GM12865 (cell line): ENCODE data around the gene LLPH.

Experiments
- DNase-seq: peaks from one replicate; pipeline ENCODE4 v3.0.0; 2010; ENCODE audit warnings: low read depth
- H3K4me3 ChIP-seq: 2 replicates; pipeline ENCODE4 v1.5.1; 2011; ENCODE audit warnings: mild to moderate bottlenecking, low read depth, low read length, control low read depth
- TF ChIP-seq, protein P1 (sequence below): IDR thresholded peaks from 2 replicates; pipeline ENCODE4 v1.5.1; 2011; ENCODE audit warnings: low read length, control low read depth, low read depth, inconsistent platforms; ENCODE audit not compliant: insufficient read depth; ENCODE audit errors: missing control alignments

LLPH gene

GRCh38 chr12:66115071-66115600, 15.4 kb downstream of the LLPH start:
- no peak for DNase-seq
- TF ChIP-seq, protein P1, sequence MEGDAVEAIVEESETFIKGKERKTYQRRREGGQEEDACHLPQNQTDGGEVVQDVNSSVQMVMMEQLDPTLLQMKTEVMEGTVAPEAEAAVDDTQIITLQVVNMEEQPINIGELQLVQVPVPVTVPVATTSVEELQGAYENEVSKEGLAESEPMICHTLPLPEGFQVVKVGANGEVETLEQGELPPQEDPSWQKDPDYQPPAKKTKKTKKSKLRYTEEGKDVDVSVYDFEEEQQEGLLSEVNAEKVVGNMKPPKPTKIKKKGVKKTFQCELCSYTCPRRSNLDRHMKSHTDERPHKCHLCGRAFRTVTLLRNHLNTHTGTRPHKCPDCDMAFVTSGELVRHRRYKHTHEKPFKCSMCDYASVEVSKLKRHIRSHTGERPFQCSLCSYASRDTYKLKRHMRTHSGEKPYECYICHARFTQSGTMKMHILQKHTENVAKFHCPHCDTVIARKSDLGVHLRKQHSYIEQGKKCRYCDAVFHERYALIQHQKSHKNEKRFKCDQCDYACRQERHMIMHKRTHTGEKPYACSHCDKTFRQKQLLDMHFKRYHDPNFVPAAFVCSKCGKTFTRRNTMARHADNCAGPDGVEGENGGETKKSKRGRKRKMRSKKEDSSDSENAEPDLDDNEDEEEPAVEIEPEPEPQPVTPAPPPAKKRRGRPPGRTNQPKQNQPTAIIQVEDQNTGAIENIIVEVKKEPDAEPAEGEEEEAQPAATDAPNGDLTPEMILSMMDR, result no peak
- H3K4me3 ChIP-seq, result no peak overlapping the region

DNA sequence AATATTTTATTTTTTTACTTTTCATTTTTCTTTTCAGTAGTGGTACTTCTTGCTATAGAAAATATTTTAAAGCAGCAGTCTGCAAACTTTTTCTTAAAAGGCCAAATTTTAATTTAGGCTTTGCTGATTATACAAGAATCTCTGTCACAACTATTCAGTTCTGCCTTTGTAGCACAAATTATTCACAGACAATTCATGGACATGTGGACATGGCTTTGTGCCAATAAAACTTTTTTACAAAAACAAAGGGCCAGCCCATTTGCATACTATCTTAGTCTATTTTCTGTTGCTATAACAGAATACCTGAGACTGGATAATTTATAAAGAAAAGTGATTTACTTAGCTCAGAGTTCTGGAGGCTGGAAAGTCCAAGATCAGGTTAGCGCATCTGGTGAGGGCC, 17.1 kb downstream of the LLPH start:
- TF ChIP-seq, protein P1, result no peak
- H3K4me3 ChIP-seq, result no peak overlapping the region
- no peak for DNase-seq

GRCh38 chr12:66111605-66112004, 18.9 kb downstream of the LLPH start:
- TF ChIP-seq, protein P1, result no peak
- DNase-seq, result no peak

DNA sequence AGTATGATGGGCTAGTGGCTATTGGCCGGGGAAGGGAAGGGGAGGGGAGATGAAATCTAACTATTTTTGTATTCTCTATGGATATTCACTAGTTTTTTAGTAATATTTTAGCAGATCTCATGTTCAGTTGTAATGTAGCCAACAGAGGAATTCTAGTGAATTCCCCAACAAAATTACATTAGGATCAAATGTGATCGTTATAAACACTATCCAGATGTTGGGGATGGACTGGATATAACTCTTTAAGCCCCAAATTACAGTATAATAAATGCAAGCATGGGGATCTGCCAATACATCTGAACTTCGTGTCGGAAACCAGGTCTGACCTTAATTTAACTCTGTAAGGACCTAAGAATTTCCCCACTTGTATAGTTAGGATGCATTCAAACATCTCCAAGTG, 21.5 kb downstream of the LLPH start:
- no peak for DNase-seq
- TF ChIP-seq, protein P1, result no peak
- no peak overlapping the region for H3K4me3 ChIP-seq

More at GRCh38 chr12:66111605-66112004, 18.9 kb downstream of the LLPH start:
- H3K4me3 ChIP-seq, result no peak overlapping the region

GRCh38 chr12:66108386-66108785, 22.2 kb downstream of the LLPH start:
- no peak for DNase-seq
- no peak overlapping the region for H3K4me3 ChIP-seq
- TF ChIP-seq, protein P1, result no peak

DNA sequence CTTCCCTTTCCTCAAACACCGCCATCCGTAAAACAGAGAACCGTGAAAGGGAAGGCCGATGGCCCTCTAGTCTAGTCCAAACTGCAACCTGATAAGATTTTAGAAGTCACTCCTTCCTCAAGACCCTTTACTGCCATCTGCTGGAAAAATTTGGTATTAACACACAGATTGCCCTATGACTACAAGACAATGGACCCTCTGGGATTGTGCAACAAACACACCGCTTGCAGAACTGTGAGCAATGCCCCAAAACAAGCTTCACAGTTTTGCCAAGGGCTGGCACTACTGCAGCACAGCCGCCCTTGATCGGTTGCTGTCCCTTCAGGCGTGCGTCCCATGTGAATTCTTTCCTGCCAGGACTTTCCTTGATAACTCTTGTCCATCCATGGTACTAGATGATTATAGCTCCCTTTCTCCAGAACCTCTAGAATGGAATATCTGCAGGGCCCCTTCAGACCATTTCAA, 23.1 kb downstream of the LLPH start:
- peak; percentile 91 for DNase-seq
- no peak overlapping the region for H3K4me3 ChIP-seq
- TF ChIP-seq, protein P1, result peak; percentile 65

- no peak overlapping the region for H3K4me3 ChIP-seq
- TF ChIP-seq, protein P1, result peak; percentile 22
- DNase-seq, result peak; percentile 26
These were observed 27.3 kb downstream of the LLPH start for GRCh38 chr12:66103016-66103913.
